Measurements from ENCODE around the gene AGAP1. TPM values are rescaled to one million over a fixed set of nuclear protein-coding genes. Genes with fewer than 3 reads are reported as not detected.

The AGAP1 gene
- total RNA-seq, 2 donors from 2014 or later: 19.1 to 20.8 TPM

GRCh38 chr2:235986361-235986760 lies 492.5 kb downstream of the AGAP1 start:
- H3K36me3 ChIP-seq: peaks cover 3% of the 10 kb centered on the region
- no peak for DNase-seq (ENCODE audit: low spot score)
- ATAC-seq (ENCODE audit: insufficient number of reproducible peaks, low FRiP score, low read depth): no peak
- no peak for TF ChIP-seq CTCF (IDR thresholded peaks at IDR 0.05)
- no peak overlapping the region for H3K4me3 ChIP-seq
- H3K27me3 ChIP-seq (replicated peaks; ENCODE audit: insufficient read depth): no peaks in the 10 kb centered on the region
- no peaks in the 10 kb centered on the region for H3K9me3 ChIP-seq
- H3K27ac ChIP-seq: no peak overlapping the region
- no peaks in the 10 kb centered on the region for H3K4me1 ChIP-seq (ENCODE audit: control insufficient read depth in 1 of 2, low read depth in 2 of 2)

GRCh38 chr2:235988271-235989015 lies 494.6 kb downstream of the AGAP1 start:
- ATAC-seq (ENCODE audit: insufficient number of reproducible peaks, low FRiP score, low read depth) (no peak), DNase-seq (ENCODE audit: low spot score) (no peak)
- H3K27me3 ChIP-seq (replicated peaks; ENCODE audit: insufficient read depth): no peaks in the 10 kb centered on the region
- H3K4me3 ChIP-seq: no peak overlapping the region
- no peaks in the 10 kb centered on the region for H3K4me1 ChIP-seq (ENCODE audit: control insufficient read depth in 1 of 2, low read depth in 2 of 2)
- no peak for TF ChIP-seq CTCF (IDR thresholded peaks at IDR 0.05)
- H3K9me3 ChIP-seq: no peaks in the 10 kb centered on the region
- H3K27ac ChIP-seq: no peak overlapping the region
- peaks cover 1% of the 10 kb centered on the region for H3K36me3 ChIP-seq

- no peak for ATAC-seq (ENCODE audit: insufficient number of reproducible peaks, low FRiP score, low read depth)
- Histone ChIP-seq H3K36me3 (no peaks in the 10 kb centered on the region), H3K9me3 (no peaks in the 10 kb centered on the region), H3K27ac (no peak overlapping the region), H3K27me3 (replicated peaks; ENCODE audit: insufficient read depth) (no peaks in the 10 kb centered on the region), H3K4me1 (ENCODE audit: control insufficient read depth in 1 of 2, low read depth in 2 of 2) (no peaks in the 10 kb centered on the region), H3K4me3 (no peak overlapping the region)
- no peak for TF ChIP-seq CTCF (IDR thresholded peaks at IDR 0.05)
- no peak for DNase-seq (ENCODE audit: low spot score)
Measured at GRCh38 chr2:235989591-235989990, 495.7 kb downstream of the AGAP1 start.

- H3K27ac ChIP-seq: no peak overlapping the region
- no peaks in the 10 kb centered on the region for H3K9me3 ChIP-seq
- no peaks in the 10 kb centered on the region for H3K36me3 ChIP-seq
- DNase-seq (ENCODE audit: low spot score): no peak
- no peaks in the 10 kb centered on the region for H3K27me3 ChIP-seq (replicated peaks; ENCODE audit: insufficient read depth)
- TF ChIP-seq CTCF (IDR thresholded peaks at IDR 0.05): no peak
- H3K4me1 ChIP-seq (ENCODE audit: control insufficient read depth in 1 of 2, low read depth in 2 of 2): no peaks in the 10 kb centered on the region
- H3K4me3 ChIP-seq: no peak overlapping the region
- ATAC-seq (ENCODE audit: insufficient number of reproducible peaks, low FRiP score, low read depth): no peak
Measured at GRCh38 chr2:235990344-235990743, 496.5 kb downstream of the AGAP1 start.

- TF ChIP-seq CTCF (IDR thresholded peaks at IDR 0.05): no peak
- no peak for ATAC-seq (ENCODE audit: insufficient number of reproducible peaks, low FRiP score, low read depth)
- DNase-seq (ENCODE audit: low spot score): no peak
- Histone ChIP-seq H3K4me3 (no peak overlapping the region), H3K27ac (no peak overlapping the region), H3K9me3 (no peaks in the 10 kb centered on the region), H3K27me3 (replicated peaks; ENCODE audit: insufficient read depth) (no peaks in the 10 kb centered on the region), H3K36me3 (no peaks in the 10 kb centered on the region), H3K4me1 (ENCODE audit: control insufficient read depth in 1 of 2, low read depth in 2 of 2) (no peaks in the 10 kb centered on the region)
Measured at GRCh38 chr2:235992024-235992423, 498.2 kb downstream of the AGAP1 start.

Data from thoracic aorta (tissue), 2 donors.